Transverse colon (tissue), 4 donors: ENCODE measurements around the gene CLCNKA. TPM values are rescaled to one million over a fixed set of nuclear protein-coding genes. Genes with fewer than 3 reads are reported as not detected.

Source experiments
- DNase-seq: peaks from one replicate; pipeline ENCODE4 v3.0.0-alpha.2; 2019
- H3K27ac ChIP-seq, 4 donors: fragments of 200-600 bp; sonication (generic); 2 replicates each; pipeline ENCODE4 v1.5.1; 2016 to 2018; ENCODE audit warnings: inconsistent platforms in 4 of 4
- H3K27me3 ChIP-seq: fragments of 200-600 bp; sonication (generic); 2 replicates; pipeline ENCODE4 v1.5.1; 2017; ENCODE audit warnings: inconsistent platforms
- H3K36me3 ChIP-seq, 4 donors: fragments of 200-600 bp; sonication (generic); 2 replicates each; pipeline ENCODE4 v1.5.1; 2017 to 2019; ENCODE audit warnings: inconsistent platforms in 4 of 4
- H3K4me1 ChIP-seq, 4 donors: fragments of 200-600 bp; sonication (generic); 2 replicates each; pipeline ENCODE4 v1.5.1; 2017 to 2020; ENCODE audit warnings: inconsistent platforms in 4 of 4
- H3K4me3 ChIP-seq, 4 donors: fragments of 200-600 bp; sonication (generic); 1 replicate in 1 of 4; 2 replicates in 3 of 4; pipeline versions ENCODE4 v1.5.1 to v1.6.1; 2017 to 2019; ENCODE audit warnings: inconsistent platforms in 4 of 4
- H3K9me3 ChIP-seq, 2 donors: fragments of 200-600 bp; sonication (generic); 2 replicates each; pipeline ENCODE4 v1.5.1; 2017 to 2019; ENCODE audit warnings: inconsistent platforms in 2 of 2
- EP300 ChIP-seq: sonication (generic); formaldehyde crosslinking; IDR thresholded peaks from one replicate; pipeline ENCODE4 v1.6.1; 2017; ENCODE audit warnings: antibody characterized with exemption, low read depth
- POLR2A ChIP-seq: fragments of 450-650 bp; IDR thresholded peaks from one replicate; pipeline ENCODE4 v1.6.1; 2016; ENCODE audit warnings: antibody characterized with exemption, mild to moderate bottlenecking, moderate library complexity
- POLR2AphosphoS5 ChIP-seq, 3 donors: sonication (generic); formaldehyde crosslinking; IDR thresholded peaks; one replicate each; pipeline ENCODE4 v1.6.1; 2016; ENCODE audit warnings: antibody characterized with exemption in 3 of 3
- WGBS, 2 donors: methylation state at CpG; one replicate each; pipeline ENCODE4 v1.1.5; 2018; ENCODE audit warnings: low coverage in 1 of 2; 5-methylcytosine and 5-hydroxymethylcytosine counted together
- in situ Hi-C, 4 donors: fragments of 200-750 bp; cut with MboI; loops; one replicate each; pipeline versions ENCODE4 v1.15.0 to v1.15.1; 2017; ENCODE audit warnings: low sequenced_read_pairs in 3 of 4, low pct_ligation_motif_present in 1 of 4, low pct_unique_long_range_greater_than_20kb in 1 of 4
- intact Hi-C: fragments of 100-400 bp; cut with DNase I; formaldehyde crosslinking; loops from one replicate; pipeline ENCODE4 v1.15.1; 2023; ENCODE audit warnings: low total_unique reads
- total RNA-seq, 4 donors: library from RNA; depleted of rRNA; stranded (reverse); fragments of >200 nt; gene quantifications; one replicate each; pipeline ENCODE4 v1.1.0, GENCODE V29; 2016
- TF ChIP-seq, protein P1 (sequence below), 5 experiments: fragments of 200-600 bp in 3 of 5; fragments of 450-650 bp in 2 of 5; sonication (generic) in 3 of 5; IDR thresholded peaks; 1 replicate in 2 of 5; 2 replicates in 3 of 5; pipeline ENCODE4 v1.5.1; 2016 to 2017; ENCODE audit warnings: antibody characterized with exemption in 5 of 5, inconsistent platforms in 3 of 5, mild to moderate bottlenecking in 2 of 5, moderate library complexity in 1 of 5

The CLCNKA gene
- total RNA-seq, 4 donors from 2014 or later = 0.68 to 21.7 (median 0.79) TPM; not detected in 1

DNA sequence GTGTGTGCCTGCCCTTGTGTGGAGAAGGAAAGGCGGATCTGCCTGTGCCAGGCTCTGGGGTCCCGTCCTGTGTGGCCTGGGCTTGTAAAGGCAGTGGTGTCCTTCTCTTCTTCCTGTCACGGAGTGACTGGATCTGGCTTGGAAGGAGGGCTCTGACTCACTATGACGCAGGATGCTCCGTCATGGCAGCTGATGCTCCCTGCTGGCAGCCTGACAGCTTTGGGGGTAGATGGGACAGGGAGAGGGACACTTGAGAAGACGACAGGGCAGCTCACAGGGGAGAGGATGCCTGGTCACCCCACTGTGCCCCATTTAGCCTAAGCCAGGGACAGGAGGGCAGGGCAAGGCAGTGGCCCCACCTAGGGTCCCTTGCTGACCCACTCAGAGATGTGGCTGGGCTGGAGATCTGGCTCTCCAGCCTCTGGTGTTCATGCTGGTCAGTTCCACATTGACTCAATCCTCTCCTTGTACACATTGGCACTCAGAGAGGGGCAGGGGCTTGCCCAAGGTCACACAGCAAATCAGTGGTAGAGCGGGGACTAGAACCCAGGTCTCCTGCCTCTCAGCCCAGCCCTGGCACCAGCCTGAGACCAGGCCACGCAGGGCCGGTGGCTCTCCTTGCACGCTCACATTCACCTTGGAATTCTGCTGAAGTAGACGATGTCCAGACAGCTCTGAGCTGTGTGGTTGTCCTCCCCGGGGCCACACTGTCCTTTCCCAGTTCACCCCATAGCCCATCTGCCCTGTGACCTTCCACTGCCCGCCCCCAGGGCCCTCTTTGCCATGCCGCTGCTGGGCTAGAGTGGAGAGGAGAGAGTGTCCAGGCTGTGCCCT, 54.4 kb downstream of the CLCNKA start:
- H3K4me3 ChIP-seq = no peak overlapping the region
- no peak overlapping the region for H3K27ac ChIP-seq
- TF ChIP-seq EP300 = no peak
- TF ChIP-seq, protein P1, sequence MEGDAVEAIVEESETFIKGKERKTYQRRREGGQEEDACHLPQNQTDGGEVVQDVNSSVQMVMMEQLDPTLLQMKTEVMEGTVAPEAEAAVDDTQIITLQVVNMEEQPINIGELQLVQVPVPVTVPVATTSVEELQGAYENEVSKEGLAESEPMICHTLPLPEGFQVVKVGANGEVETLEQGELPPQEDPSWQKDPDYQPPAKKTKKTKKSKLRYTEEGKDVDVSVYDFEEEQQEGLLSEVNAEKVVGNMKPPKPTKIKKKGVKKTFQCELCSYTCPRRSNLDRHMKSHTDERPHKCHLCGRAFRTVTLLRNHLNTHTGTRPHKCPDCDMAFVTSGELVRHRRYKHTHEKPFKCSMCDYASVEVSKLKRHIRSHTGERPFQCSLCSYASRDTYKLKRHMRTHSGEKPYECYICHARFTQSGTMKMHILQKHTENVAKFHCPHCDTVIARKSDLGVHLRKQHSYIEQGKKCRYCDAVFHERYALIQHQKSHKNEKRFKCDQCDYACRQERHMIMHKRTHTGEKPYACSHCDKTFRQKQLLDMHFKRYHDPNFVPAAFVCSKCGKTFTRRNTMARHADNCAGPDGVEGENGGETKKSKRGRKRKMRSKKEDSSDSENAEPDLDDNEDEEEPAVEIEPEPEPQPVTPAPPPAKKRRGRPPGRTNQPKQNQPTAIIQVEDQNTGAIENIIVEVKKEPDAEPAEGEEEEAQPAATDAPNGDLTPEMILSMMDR (IDR thresholded peaks at IDR 0.05) = no peak
- no peak for TF ChIP-seq POLR2A
- TF ChIP-seq POLR2AphosphoS5 (IDR thresholded peaks at IDR 0.05) = no peak
- H3K27me3 ChIP-seq = peaks cover 11% of the 10 kb centered on the region
- no peak for DNase-seq
- no peaks in the 10 kb centered on the region for H3K36me3 ChIP-seq
- WGBS, 2 donors = 68 to 80% methylated on average over 4 to 14 of the region's 14 CpGs
- H3K9me3 ChIP-seq = no peaks in the 10 kb centered on the region
- peaks cover 3 to 21% (median 16%) of the 10 kb centered on the region in 4 donors for H3K4me1 ChIP-seq
- in situ Hi-C loops = loop anchor here in 2 of 4 donors (5.0 to 25.0 kb wide), 2 partner anchors 111 to 286 kb away; partner anchors contain the start of genes FBXO42 (in 1 of the 2) and SZRD1 (in 1 of the 2)
- intact Hi-C loops = loop anchor here (5.0 to 10.0 kb wide), 2 partner anchors 166 to 289 kb away; partner anchors contain the start of gene SZRD1

DNA sequence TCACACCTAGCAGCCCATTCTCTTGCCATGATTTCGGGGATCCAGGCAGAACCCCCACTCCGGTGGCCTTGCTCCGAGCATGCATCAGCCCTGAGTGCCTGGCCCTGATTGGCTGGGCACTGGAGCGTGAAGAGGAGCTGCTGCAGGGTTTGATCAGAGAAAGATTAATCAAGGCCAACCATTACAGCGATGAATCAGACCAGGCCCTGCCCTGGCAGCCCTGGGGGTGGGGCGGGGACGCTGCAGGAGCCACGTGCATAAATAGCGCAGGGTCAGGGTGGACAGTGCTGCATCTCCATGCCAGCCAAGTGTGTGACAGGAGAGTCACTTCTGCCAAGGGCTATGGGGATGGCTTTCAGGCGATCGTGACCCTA, 55.0 kb downstream of the CLCNKA start:
- DNase-seq = no peak
- in situ Hi-C loops (loop anchor here in 2 of 4 donors (5.0 to 25.0 kb wide), 2 partner anchors 110 to 285 kb away; partner anchors contain the start of genes FBXO42 (in 1 of the 2) and SZRD1 (in 1 of the 2)), intact Hi-C loops (loop anchor here (5.0 to 10.0 kb wide), 2 partner anchors 165 to 288 kb away; partner anchors contain the start of gene SZRD1)
- no peaks in the 10 kb centered on the region for H3K36me3 ChIP-seq
- H3K27ac ChIP-seq = no peak overlapping the region
- TF ChIP-seq, protein P1 (IDR thresholded peaks at IDR 0.05) = no peak
- TF ChIP-seq EP300 (no peak), POLR2A (no peak), POLR2AphosphoS5 (IDR thresholded peaks at IDR 0.05) (no peak)
- peaks cover 3 to 21% (median 16%) of the 10 kb centered on the region in 4 donors for H3K4me1 ChIP-seq
- H3K27me3 ChIP-seq = peaks cover 11% of the 10 kb centered on the region
- 57 to 75% methylated on average over 6 to 11 of the region's 11 CpGs for WGBS, 2 donors
- no peaks in the 10 kb centered on the region for H3K9me3 ChIP-seq
- no peak overlapping the region for H3K4me3 ChIP-seq

DNA sequence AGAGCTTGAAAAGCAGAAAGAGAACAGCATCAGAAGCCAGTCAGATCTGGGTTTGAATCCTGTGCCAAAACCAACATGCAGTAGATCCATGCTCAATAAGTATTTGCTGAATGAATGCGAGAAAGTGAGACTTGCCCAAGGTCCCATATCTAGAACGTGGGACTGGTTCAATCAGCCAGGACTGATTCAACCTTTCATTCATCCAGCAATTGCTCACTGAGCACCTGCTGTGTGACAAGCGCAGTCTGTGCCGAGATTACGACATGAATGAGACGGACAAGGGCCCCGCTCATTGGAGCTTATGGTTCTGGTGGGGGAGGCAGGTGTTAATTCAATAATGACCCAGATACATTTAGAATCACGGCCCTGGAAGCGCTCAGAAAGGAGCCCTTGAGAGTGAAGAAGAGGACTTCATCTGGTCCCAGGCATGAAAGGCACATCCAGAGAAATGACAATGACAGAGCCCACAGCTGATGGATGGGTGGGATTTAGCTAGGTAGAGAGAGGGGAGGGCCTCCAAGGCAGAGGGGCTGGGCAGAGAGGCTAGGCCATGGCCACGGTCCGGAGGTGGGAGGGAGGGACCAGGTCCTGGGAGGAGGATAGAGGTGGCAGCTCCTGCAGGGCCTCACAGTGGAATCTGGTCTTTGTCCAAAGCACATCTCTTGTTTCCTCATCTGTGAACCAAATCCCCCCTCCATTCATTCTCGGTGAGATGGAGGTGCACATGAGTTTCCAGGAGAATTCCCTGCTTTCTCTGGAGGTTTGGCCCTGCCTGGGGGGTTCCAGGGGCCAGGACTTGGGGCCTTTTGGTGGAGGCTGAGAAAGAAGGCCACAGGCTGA, 55.8 kb downstream of the CLCNKA start:
- H3K9me3 ChIP-seq = no peaks in the 10 kb centered on the region
- H3K4me1 ChIP-seq = peaks cover 3 to 23% (median 18%) of the 10 kb centered on the region in 4 donors
- peaks cover 11% of the 10 kb centered on the region for H3K27me3 ChIP-seq
- TF ChIP-seq, protein P1 (IDR thresholded peaks at IDR 0.05) = no peak
- TF ChIP-seq POLR2A (no peak), POLR2AphosphoS5 (IDR thresholded peaks at IDR 0.05) (no peak), EP300 (no peak)
- no peak for DNase-seq
- no peak overlapping the region for H3K4me3 ChIP-seq
- in situ Hi-C loops = loop anchor here in 2 of 4 donors (5.0 to 25.0 kb wide), 2 partner anchors 110 to 285 kb away; partner anchors contain the start of genes FBXO42 (in 1 of the 2) and SZRD1 (in 1 of the 2)
- no peak overlapping the region for H3K27ac ChIP-seq
- intact Hi-C loops = loop anchor here (1.0 to 10.0 kb wide), 3 partner anchors 110 to 287 kb away; partner anchors contain the start of gene SZRD1
- 77 to 88% methylated on average over 3 to 12 of the region's 12 CpGs for WGBS, 2 donors
- no peaks in the 10 kb centered on the region for H3K36me3 ChIP-seq
